Astrocyte (in vitro differentiated cells and primary cell): Measurements from ENCODE around the gene SURF4. TPM values are rescaled to one million over a fixed set of nuclear protein-coding genes. Genes with fewer than 3 reads are reported as not detected.

ENCODE experiments used
- DNase-seq: peaks from one replicate; pipeline ENCODE4 v3.0.0-alpha.2; 2010; ENCODE audit warnings: low read depth
- FAIRE-seq: peaks from 2 replicates; lab custom pipeline; 2011; peaks lifted over from hg19 to GRCh38; lab: Jason Lieb, UNC
- H2AFZ ChIP-seq: 2 replicates; pipeline ENCODE4 v1.6.0; 2012; ENCODE audit warnings: low read depth, low read length, inconsistent platforms
- H3K27ac ChIP-seq: 2 replicates; pipeline ENCODE4 v1.5.1; 2011; ENCODE audit warnings: low read depth, low read length, inconsistent platforms
- H3K27me3 ChIP-seq: 2 replicates; pipeline ENCODE4 v1.6.0; 2011; ENCODE audit warnings: low read length, inconsistent platforms; ENCODE audit not compliant: insufficient read depth
- H3K36me3 ChIP-seq: 2 replicates; pipeline ENCODE4 v1.5.1; 2011; ENCODE audit warnings: low read length, inconsistent platforms; ENCODE audit not compliant: insufficient read depth
- H3K4me1 ChIP-seq: 2 replicates; pipeline ENCODE4 v1.5.1; 2011; ENCODE audit warnings: low read length, inconsistent platforms; ENCODE audit not compliant: insufficient read depth
- H3K4me2 ChIP-seq: 2 replicates; pipeline ENCODE4 v1.6.0; 2012; ENCODE audit warnings: low read length, inconsistent platforms
- H3K4me3 ChIP-seq: 2 replicates; pipeline ENCODE4 v1.5.1; 2011; ENCODE audit warnings: low read depth, mild to moderate bottlenecking, low read length, inconsistent platforms; ENCODE audit not compliant: insufficient read depth
- H3K79me2 ChIP-seq: 2 replicates; pipeline ENCODE4 v1.6.0; 2012; ENCODE audit warnings: mild to moderate bottlenecking, low read length, inconsistent platforms; ENCODE audit not compliant: insufficient read depth
- H3K9ac ChIP-seq: 2 replicates; pipeline ENCODE4 v1.6.0; 2012; ENCODE audit warnings: mild to moderate bottlenecking, low read length, inconsistent platforms
- H3K9me3 ChIP-seq: 2 replicates; pipeline ENCODE4 v1.5.1; 2012; ENCODE audit warnings: low read depth, mild to moderate bottlenecking, low read length, inconsistent platforms; ENCODE audit not compliant: insufficient read depth
- H4K20me1 ChIP-seq: 2 replicates; pipeline ENCODE4 v1.6.0; 2012; ENCODE audit warnings: low read length, inconsistent platforms; ENCODE audit not compliant: insufficient read depth
- H3K27ac Mint-ChIP-seq: one replicate; pipeline ENCODE4 v1.8.0; 2021; ENCODE audit warnings: mild to moderate bottlenecking, mixed read lengths; ENCODE audit not compliant: unreplicated experiment
- H3K27me3 Mint-ChIP-seq: one replicate; pipeline ENCODE4 v1.8.0; 2021; ENCODE audit warnings: low read depth, mixed read lengths; ENCODE audit not compliant: unreplicated experiment
- H3K36me3 Mint-ChIP-seq: one replicate; pipeline ENCODE4 v1.8.0; 2021; ENCODE audit warnings: low read depth, mixed read lengths; ENCODE audit not compliant: unreplicated experiment
- H3K4me1 Mint-ChIP-seq: one replicate; pipeline ENCODE4 v1.8.0; 2021; ENCODE audit warnings: low read depth, mixed read lengths; ENCODE audit not compliant: unreplicated experiment
- H3K4me3 Mint-ChIP-seq: one replicate; pipeline ENCODE4 v1.8.0; 2021; ENCODE audit warnings: mild to moderate bottlenecking, moderate library complexity, mixed read lengths; ENCODE audit not compliant: unreplicated experiment
- H3K9me3 Mint-ChIP-seq: one replicate; pipeline ENCODE4 v1.8.0; 2021; ENCODE audit warnings: mild to moderate bottlenecking, mixed read lengths; ENCODE audit not compliant: unreplicated experiment
- EZH2 ChIP-seq: IDR thresholded peaks from 2 replicates; pipeline ENCODE4 v1.6.1; 2012; ENCODE audit warnings: mild to moderate bottlenecking, low read length, inconsistent platforms; ENCODE audit not compliant: insufficient read depth
- total RNA-seq: library from RNA; stranded (reverse); gene quantifications from 2 replicates; pipeline ENCODE4 v1.2.1, GENCODE V29; 2021
- TF ChIP-seq, protein P1 (sequence below): IDR thresholded peaks from 2 replicates; pipeline ENCODE4 v1.5.1; 2011; ENCODE audit warnings: low read depth, mild to moderate bottlenecking, inconsistent platforms, low read length, moderate library complexity; ENCODE audit not compliant: insufficient read depth

Gene SURF4
- total RNA-seq, 1 donor from 2014 or later, result 338 TPM

DNA sequence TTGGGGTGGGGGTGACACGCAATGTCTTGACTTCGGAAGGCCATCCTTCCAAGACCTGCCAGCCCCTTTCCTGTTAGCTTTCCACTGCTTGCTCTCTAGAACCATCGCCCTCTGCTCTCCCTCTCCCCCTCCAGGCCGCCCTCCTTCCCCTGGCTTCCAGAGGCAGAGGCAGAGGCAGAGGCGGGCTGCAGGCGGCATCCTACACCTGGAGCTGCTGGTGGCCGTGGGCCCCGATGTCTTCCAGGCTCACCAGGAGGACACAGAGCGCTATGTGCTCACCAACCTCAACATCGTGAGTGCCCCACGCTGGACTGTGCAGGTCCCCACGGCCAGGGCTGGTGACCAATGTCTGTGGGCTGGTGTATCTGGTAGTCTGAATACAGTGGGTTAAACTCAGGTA is 48.3 kb upstream of the SURF4 start:
- Histone ChIP-seq H3K36me3 (no peaks in the 10 kb centered on the region), H3K9me3 (no peaks in the 10 kb centered on the region), H4K20me1 (no peaks in the 10 kb centered on the region), H3K27ac (no peak overlapping the region), H3K4me3 (no peak overlapping the region), H2AFZ (no peak overlapping the region), H3K4me2 (no peak overlapping the region), H3K79me2 (no peaks in the 10 kb centered on the region), H3K9ac (no peak overlapping the region), H3K4me1 (no peaks in the 10 kb centered on the region), H3K27me3 (peaks cover 13% of the 10 kb centered on the region)
- DNase-seq, result no peak
- Mint-ChIP-seq H3K9me3 (no peaks in the 10 kb centered on the region), H3K36me3 (peaks cover 1% of the 10 kb centered on the region), H3K4me3 (no peak overlapping the region), H3K4me1 (no peaks in the 10 kb centered on the region), H3K27me3 (peaks cover 10% of the 10 kb centered on the region), H3K27ac (no peak overlapping the region)
- no peak for FAIRE-seq
- TF ChIP-seq EZH2, result no peak
- TF ChIP-seq, protein P1, sequence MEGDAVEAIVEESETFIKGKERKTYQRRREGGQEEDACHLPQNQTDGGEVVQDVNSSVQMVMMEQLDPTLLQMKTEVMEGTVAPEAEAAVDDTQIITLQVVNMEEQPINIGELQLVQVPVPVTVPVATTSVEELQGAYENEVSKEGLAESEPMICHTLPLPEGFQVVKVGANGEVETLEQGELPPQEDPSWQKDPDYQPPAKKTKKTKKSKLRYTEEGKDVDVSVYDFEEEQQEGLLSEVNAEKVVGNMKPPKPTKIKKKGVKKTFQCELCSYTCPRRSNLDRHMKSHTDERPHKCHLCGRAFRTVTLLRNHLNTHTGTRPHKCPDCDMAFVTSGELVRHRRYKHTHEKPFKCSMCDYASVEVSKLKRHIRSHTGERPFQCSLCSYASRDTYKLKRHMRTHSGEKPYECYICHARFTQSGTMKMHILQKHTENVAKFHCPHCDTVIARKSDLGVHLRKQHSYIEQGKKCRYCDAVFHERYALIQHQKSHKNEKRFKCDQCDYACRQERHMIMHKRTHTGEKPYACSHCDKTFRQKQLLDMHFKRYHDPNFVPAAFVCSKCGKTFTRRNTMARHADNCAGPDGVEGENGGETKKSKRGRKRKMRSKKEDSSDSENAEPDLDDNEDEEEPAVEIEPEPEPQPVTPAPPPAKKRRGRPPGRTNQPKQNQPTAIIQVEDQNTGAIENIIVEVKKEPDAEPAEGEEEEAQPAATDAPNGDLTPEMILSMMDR, result no peak

DNA sequence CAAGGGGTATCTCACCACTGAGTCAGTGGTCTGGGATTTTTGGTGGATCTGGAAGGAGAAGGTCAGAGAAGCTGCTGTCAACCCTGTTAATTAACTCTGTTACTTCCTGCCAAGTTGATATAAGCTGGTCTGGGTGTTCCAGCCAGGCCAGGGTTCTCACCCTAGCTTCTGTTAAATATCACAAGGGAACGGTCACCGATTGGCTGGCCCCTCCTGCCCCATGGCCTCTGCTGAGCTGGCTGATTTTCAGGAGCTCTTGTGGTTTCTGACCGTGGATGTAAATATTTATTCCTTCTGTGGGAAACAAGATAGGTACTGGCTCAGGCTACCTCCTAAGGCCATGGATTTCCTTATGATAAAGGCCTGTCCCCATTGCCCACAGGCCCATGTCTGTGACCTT is 47.4 kb upstream of the SURF4 start:
- Histone ChIP-seq H2AFZ (no peak overlapping the region), H3K27me3 (peaks cover 12% of the 10 kb centered on the region), H3K4me2 (no peak overlapping the region), H3K79me2 (no peaks in the 10 kb centered on the region), H3K36me3 (no peaks in the 10 kb centered on the region), H4K20me1 (no peaks in the 10 kb centered on the region), H3K9me3 (no peaks in the 10 kb centered on the region), H3K4me3 (no peak overlapping the region), H3K9ac (no peak overlapping the region), H3K27ac (no peak overlapping the region), H3K4me1 (no peaks in the 10 kb centered on the region)
- Mint-ChIP-seq H3K27me3 (peaks cover 10% of the 10 kb centered on the region), H3K4me3 (no peak overlapping the region), H3K9me3 (no peaks in the 10 kb centered on the region), H3K36me3 (peaks cover 1% of the 10 kb centered on the region), H3K4me1 (no peaks in the 10 kb centered on the region), H3K27ac (no peak overlapping the region)
- no peak for TF ChIP-seq EZH2
- TF ChIP-seq, protein P1, result no peak
- DNase-seq (no peak), FAIRE-seq (no peak)

DNA sequence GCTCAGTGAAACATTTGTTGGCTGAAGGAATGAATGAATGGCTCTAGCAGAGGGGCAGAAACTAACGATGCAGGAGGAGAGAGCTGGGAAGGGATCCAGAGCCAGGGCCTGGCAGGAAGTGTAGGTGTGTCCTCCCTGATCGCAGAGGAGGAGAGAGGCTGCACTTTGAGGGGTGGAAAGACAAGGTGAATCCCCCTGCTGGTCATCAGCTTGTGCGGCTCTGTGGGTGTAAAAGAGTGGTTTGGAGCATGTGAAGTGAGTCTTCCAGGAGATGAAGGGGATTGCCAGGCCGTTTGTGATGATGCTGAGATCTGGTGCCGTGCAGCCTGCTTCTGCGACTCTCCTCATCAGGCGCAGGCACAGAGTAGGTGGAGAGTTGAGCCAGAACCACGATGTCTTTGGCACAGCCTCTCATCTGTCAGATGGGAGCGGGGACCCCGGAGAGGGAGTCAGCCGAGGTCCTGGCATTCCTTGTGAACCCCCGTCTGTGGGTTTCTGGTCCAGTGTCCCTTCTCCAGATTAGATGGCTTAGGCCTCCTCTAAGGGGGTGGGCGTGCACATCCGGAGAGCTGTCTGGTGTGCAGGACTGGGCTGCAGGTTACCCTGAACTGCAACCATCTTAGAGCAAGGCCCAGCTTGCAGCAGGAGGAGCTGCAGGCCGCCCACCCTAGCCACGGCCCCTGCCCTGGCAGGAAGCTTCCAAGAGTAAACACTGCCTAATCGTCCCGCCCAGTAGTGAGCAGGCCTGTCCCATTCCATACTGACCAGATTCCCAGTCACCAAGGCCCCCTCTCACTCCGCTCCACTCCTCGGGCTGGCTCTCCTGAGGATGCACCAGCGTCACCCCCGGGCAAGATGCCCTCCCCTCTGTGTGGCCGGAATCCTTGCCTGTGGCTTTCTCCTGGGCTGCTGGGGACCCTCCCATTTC is 46.0 kb upstream of the SURF4 start, which contains the start of gene ADAMTS13:
Gene ADAMTS13, plus strand, starts transcription at position 753 of the 928 bp plus-strand sequence. Its CDS starts 77 bp downstream, at position 830.
- Histone ChIP-seq H4K20me1 (no peaks in the 10 kb centered on the region), H3K9ac (no peak within 1 kb of the TSS), H3K4me1 (peaks cover 1% of the 10 kb centered on the region), H3K79me2 (peaks cover 11% of the 10 kb centered on the region), H3K4me3 (no peak within 1 kb of the TSS), H3K36me3 (no peaks in the 10 kb centered on the region), H2AFZ (peak within 1 kb of the TSS; percentile 3), H3K9me3 (no peaks in the 10 kb centered on the region), H3K27ac (no peak within 1 kb of the TSS), H3K4me2 (no peak within 1 kb of the TSS), H3K27me3 (peaks cover 4% of the 10 kb centered on the region)
- H3K4me1 Mint-ChIP-seq, result peaks cover under 1% of the 10 kb centered on the region
- no peaks in the 10 kb centered on the region for H3K36me3 Mint-ChIP-seq
- FAIRE-seq (no peak), DNase-seq (no peak)
- no peaks in the 10 kb centered on the region for H3K9me3 Mint-ChIP-seq
- H3K27me3 Mint-ChIP-seq, result peaks cover 4% of the 10 kb centered on the region
- no peak within 1 kb of the TSS for H3K4me3 Mint-ChIP-seq
- peak within 1 kb of the TSS; percentile 7 for H3K27ac Mint-ChIP-seq
- TF ChIP-seq EZH2, result no peak
- TF ChIP-seq, protein P1, result peak; percentile 15
